SK-N-SH (cell line): Measurements from ENCODE around the gene TSEN2.

Experiments used
- EP300 ChIP-seq, 2 experiments: IDR thresholded peaks; 2 replicates each; pipeline versions ENCODE4 v1.4.0 to v1.6.1; 2012; ENCODE audit warnings: borderline replicate concordance in 1 of 2, low read depth in 1 of 2, low read length in 1 of 2
- EZH2phosphoT487 ChIP-seq: fragments of 200-600 bp; sonication (generic); IDR thresholded peaks from 2 replicates; pipeline ENCODE4 v1.6.1; 2017; ENCODE audit warnings: low read depth, mixed run types, mild to moderate bottlenecking, antibody characterized with exemption, moderate library complexity, borderline replicate concordance
- FOXM1 ChIP-seq: IDR thresholded peaks from 2 replicates; pipeline ENCODE4 v1.4.0; 2012; ENCODE audit warnings: low read depth, mild to moderate bottlenecking
- GABPA ChIP-seq: IDR thresholded peaks from 2 replicates; pipeline ENCODE4 v1.4.0; 2012; ENCODE audit warnings: low read depth, mild to moderate bottlenecking
- JUND ChIP-seq: IDR thresholded peaks from 2 replicates; pipeline ENCODE4 v1.4.0; 2012
- MXI1 ChIP-seq: IDR thresholded peaks from 2 replicates; pipeline ENCODE4 v1.6.1; 2012; ENCODE audit warnings: mild to moderate bottlenecking, low read depth, low read length, improper control_type of control experiment
- POLR2AphosphoS5 ChIP-seq: IDR thresholded peaks from 2 replicates; pipeline ENCODE4 v1.6.1; 2012; ENCODE audit warnings: low read depth, low read length
- RAD21 ChIP-seq: IDR thresholded peaks from 2 replicates; pipeline ENCODE4 v1.6.1; 2012; ENCODE audit warnings: mild to moderate bottlenecking, low read length
- SIN3A ChIP-seq: IDR thresholded peaks from 2 replicates; pipeline ENCODE4 v1.6.1; 2012; ENCODE audit warnings: low read depth, mild to moderate bottlenecking, low read length, moderate library complexity, borderline replicate concordance
- TAF1 ChIP-seq: IDR thresholded peaks from 2 replicates; pipeline ENCODE4 v1.6.1; 2012; ENCODE audit warnings: low read depth, mild to moderate bottlenecking, low read length, moderate library complexity, borderline replicate concordance
- TCF12 ChIP-seq: IDR thresholded peaks from 2 replicates; pipeline ENCODE4 v1.4.0; 2012
- TF ChIP-seq, protein P1 (sequence below): fragments of 200-600 bp; sonication (generic); IDR thresholded peaks from 2 replicates; pipeline ENCODE4 v1.6.1; 2017; ENCODE audit warnings: antibody characterized with exemption, mild to moderate bottlenecking, moderate library complexity

DNA sequence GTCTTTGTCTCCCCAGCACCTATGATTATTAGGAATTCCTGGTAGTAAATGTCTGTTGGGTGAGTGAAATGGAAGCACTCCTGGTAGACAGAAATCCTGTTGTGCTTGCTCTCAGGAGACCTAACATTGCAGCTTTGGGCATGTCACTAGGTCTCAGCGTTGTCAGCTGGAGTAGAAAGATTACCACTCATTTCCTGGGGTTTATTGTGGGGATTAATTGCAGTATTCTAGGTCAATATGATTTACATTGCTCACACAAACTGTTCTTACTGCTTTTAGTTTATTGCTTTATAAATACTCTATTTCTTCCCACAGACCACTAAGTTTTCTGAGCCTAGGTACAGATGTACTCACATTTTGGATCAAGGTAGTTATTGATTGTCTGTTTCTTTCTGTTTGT, 5.1 kb downstream of the TSEN2 start:
- TF ChIP-seq, protein P1, sequence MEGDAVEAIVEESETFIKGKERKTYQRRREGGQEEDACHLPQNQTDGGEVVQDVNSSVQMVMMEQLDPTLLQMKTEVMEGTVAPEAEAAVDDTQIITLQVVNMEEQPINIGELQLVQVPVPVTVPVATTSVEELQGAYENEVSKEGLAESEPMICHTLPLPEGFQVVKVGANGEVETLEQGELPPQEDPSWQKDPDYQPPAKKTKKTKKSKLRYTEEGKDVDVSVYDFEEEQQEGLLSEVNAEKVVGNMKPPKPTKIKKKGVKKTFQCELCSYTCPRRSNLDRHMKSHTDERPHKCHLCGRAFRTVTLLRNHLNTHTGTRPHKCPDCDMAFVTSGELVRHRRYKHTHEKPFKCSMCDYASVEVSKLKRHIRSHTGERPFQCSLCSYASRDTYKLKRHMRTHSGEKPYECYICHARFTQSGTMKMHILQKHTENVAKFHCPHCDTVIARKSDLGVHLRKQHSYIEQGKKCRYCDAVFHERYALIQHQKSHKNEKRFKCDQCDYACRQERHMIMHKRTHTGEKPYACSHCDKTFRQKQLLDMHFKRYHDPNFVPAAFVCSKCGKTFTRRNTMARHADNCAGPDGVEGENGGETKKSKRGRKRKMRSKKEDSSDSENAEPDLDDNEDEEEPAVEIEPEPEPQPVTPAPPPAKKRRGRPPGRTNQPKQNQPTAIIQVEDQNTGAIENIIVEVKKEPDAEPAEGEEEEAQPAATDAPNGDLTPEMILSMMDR = no peak
- TF ChIP-seq TCF12 (no peak), EP300 (IDR thresholded peaks at IDR 0.05; ENCODE audit: borderline replicate concordance in 1 of 2, low read depth in 1 of 2, low read length in 1 of 2) (no peak), RAD21 (no peak), JUND (no peak), FOXM1 (no peak), GABPA (no peak), SIN3A (no peak), TAF1 (no peak), MXI1 (no peak), POLR2AphosphoS5 (no peak), EZH2phosphoT487 (no peak)
